ENCODE data around the gene HSF4. TPM values are rescaled to one million over a fixed set of nuclear protein-coding genes. Genes with fewer than 3 reads are reported as not detected.

Gene HSF4
- total and polyA plus RNA-seq, 12 donors = 9.1 to 199 (median 38.6) TPM

- no peak for TF ChIP-seq CTCF (IDR thresholded peaks at IDR 0.05)
- WGBS, 2 donors = 95 to 96% methylated on average over 8 of the region's 8 CpGs
- H3K27ac ChIP-seq = no peak overlapping the region
- no peaks in the 10 kb centered on the region for H3K27me3 ChIP-seq
- peaks cover 0 to 56% (median 4%) of the 10 kb centered on the region in 9 donors for H3K36me3 ChIP-seq
- ATAC-seq = no peak
- H3K9me3 ChIP-seq = no peaks in the 10 kb centered on the region
- intact Hi-C loops (cut with DNase I) = no loop called here
- no peaks in the 10 kb centered on the region for H3K4me1 ChIP-seq
- no peak overlapping the region for H3K4me3 ChIP-seq
- no peak for DNase-seq
Observed at GRCh38 chr16:67206129-67206837, 41.7 kb downstream of the HSF4 start.

GRCh38 chr16:67206838-67207248 is 42.3 kb downstream of the HSF4 start:
- no peak for ATAC-seq
- Histone ChIP-seq H3K4me3 (no peak overlapping the region), H3K27ac (no peak overlapping the region), H3K27me3 (no peaks in the 10 kb centered on the region), H3K9me3 (no peaks in the 10 kb centered on the region), H3K36me3 (peaks cover 0 to 56% (median 3%) of the 10 kb centered on the region in 9 donors), H3K4me1 (no peaks in the 10 kb centered on the region)
- WGBS, 2 donors = 89 to 97% methylated on average over 3 of the region's 3 CpGs
- DNase-seq = no peak
- intact Hi-C loops (cut with DNase I) = no loop called here
- TF ChIP-seq CTCF (IDR thresholded peaks at IDR 0.05) = no peak

GRCh38 chr16:67207249-67208091 is 42.9 kb downstream of the HSF4 start:
- Histone ChIP-seq H3K36me3 (peaks cover 0 to 50% (median 0%) of the 10 kb centered on the region in 9 donors), H3K27ac (no peak overlapping the region), H3K4me3 (no peak overlapping the region), H3K27me3 (no peaks in the 10 kb centered on the region), H3K9me3 (no peaks in the 10 kb centered on the region), H3K4me1 (no peaks in the 10 kb centered on the region)
- WGBS, 2 donors = 81 to 82% methylated on average over 21 of the region's 21 CpGs
- intact Hi-C loops (cut with DNase I) = no loop called here
- TF ChIP-seq CTCF (IDR thresholded peaks at IDR 0.05) = no peak
- DNase-seq (no peak), ATAC-seq (no peak)

- ATAC-seq (no peak), DNase-seq (no peak)
- intact Hi-C loops (cut with DNase I) = no loop called here
- Histone ChIP-seq H3K27me3 (no peaks in the 10 kb centered on the region), H3K36me3 (peaks cover 0 to 42% (median 0%) of the 10 kb centered on the region in 9 donors), H3K9me3 (no peaks in the 10 kb centered on the region), H3K4me1 (peaks cover 0 to 7% (median 4%) of the 10 kb centered on the region in 9 donors), H3K4me3 (no peak overlapping the region), H3K27ac (no peak overlapping the region)
- WGBS, 2 donors = 93 to 95% methylated on average over 11 of the region's 11 CpGs
- no peak for TF ChIP-seq CTCF (IDR thresholded peaks at IDR 0.05)
Observed at GRCh38 chr16:67208154-67208896, 43.8 kb downstream of the HSF4 start.
